NT2/D1 (cell line): Measurements from ENCODE around the gene LRRC49.

Experiments
- YY1 ChIP-seq: IDR thresholded peaks from 2 replicates; pipeline ENCODE4 v1.6.1; 2011; ENCODE audit not compliant: insufficient read length, insufficient read depth
- ZNF274 ChIP-seq: IDR thresholded peaks from 2 replicates; pipeline ENCODE4 v1.6.1; 2011; ENCODE audit warnings: mild to moderate bottlenecking, low read depth, low read length

DNA sequence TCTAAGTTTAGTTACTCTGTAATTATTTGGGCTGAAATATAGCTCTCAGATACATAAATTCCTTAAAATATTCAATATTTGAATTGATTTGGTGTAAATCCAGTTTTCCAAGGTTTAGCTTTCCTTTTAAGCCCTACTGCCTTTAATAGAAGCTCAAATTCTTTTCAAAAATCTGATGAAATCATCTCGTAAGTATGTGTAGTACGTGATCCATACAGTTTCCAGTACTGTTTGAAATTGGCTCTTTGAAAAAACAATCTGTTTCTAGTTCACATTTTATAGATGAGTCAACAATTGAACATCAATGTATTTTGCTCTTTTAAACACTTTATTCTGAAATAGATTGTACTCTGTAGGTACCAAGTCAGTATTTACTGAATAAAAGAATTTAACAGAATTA, 84.2 kb downstream of the LRRC49 start:
- TF ChIP-seq ZNF274 = no peak
- TF ChIP-seq YY1 = no peak
